Thyroid gland (tissue), 4 donors: ENCODE results near the gene EDEM1. TPM values are rescaled to one million over a fixed set of nuclear protein-coding genes. Genes with fewer than 3 reads are reported as not detected.

Experiments used
- DNase-seq, 2 donors: peaks; one replicate each; pipeline ENCODE4 v3.0.0-alpha.2; 2019
- H3K27ac ChIP-seq, 3 donors: fragments of 200-600 bp; sonication (generic); 1 replicate in 2 of 3; 2 replicates in 1 of 3; pipeline ENCODE4 v1.5.1; 2016 to 2019; ENCODE audit warnings: mild to moderate bottlenecking in 1 of 3, moderate library complexity in 1 of 3
- H3K27me3 ChIP-seq: fragments of 200-600 bp; sonication (generic); one replicate; pipeline ENCODE4 v1.5.1; 2019
- H3K36me3 ChIP-seq, 2 donors: fragments of 200-600 bp; sonication (generic); one replicate each; pipeline ENCODE4 v1.5.1; 2016 to 2019
- H3K4me1 ChIP-seq, 2 donors: fragments of 200-600 bp; sonication (generic); one replicate each; pipeline ENCODE4 v1.5.1; 2017 to 2019
- H3K4me3 ChIP-seq, 3 donors: fragments of 200-600 bp; sonication (generic); replicated peaks in 1 of 3; 1 replicate in 2 of 3; 2 replicates in 1 of 3; pipeline ENCODE4 v1.5.1; 2016; ENCODE audit warnings: mild to moderate bottlenecking in 1 of 3
- H3K9me3 ChIP-seq: fragments of 200-600 bp; sonication (generic); one replicate; pipeline ENCODE4 v1.5.1; 2017
- POLR2A ChIP-seq, 2 donors: fragments of 450-650 bp; IDR thresholded peaks; one replicate each; pipeline ENCODE4 v1.6.1; 2017; ENCODE audit warnings: antibody characterized with exemption in 2 of 2, mild to moderate bottlenecking in 2 of 2, moderate library complexity in 1 of 2
- WGBS, 2 donors: methylation state at CpG; one replicate each; pipeline ENCODE4 v1.1.5; 2017; 5-methylcytosine and 5-hydroxymethylcytosine counted together
- intact Hi-C: fragments of 100-400 bp; cut with DNase I; formaldehyde crosslinking; loops from one replicate; pipeline ENCODE4 v1.15.1; 2023
- microRNA-seq: library from miRNA; unstranded; fragments of <30 nt; microRNA quantifications from one replicate; pipeline ENCODE4, GENCODE V29; 2016
- small RNA-seq: library from RNA; depleted of rRNA; stranded (forward); fragments of <200 nt; gene quantifications from one replicate; pipeline ENCODE3, GENCODE V24; 2016
- total RNA-seq, 4 donors: library from RNA; depleted of rRNA; stranded (reverse); fragments of >200 nt; gene quantifications; one replicate each; pipeline ENCODE4 v1.2.3, GENCODE V29; 2016
- TF ChIP-seq, protein P1 (sequence below), 6 experiments: fragments of 200-600 bp in 3 of 6; fragments of 450-650 bp in 3 of 6; sonication (generic) in 3 of 6; IDR thresholded peaks; one replicate each; pipeline ENCODE4 v1.5.1; 2016 to 2019; ENCODE audit warnings: antibody characterized with exemption in 6 of 6, mild to moderate bottlenecking in 2 of 6, inconsistent platforms in 1 of 6, moderate library complexity in 1 of 6

The EDEM1 gene
- total RNA-seq, 4 donors from 2014 or later, result 26.1 to 58.4 (median 43.0) TPM

GRCh38 chr3:5264896-5265770 is 77.6 kb downstream of the EDEM1 start:
- Histone ChIP-seq H3K4me1 (peaks cover 0 to 5% of the 10 kb centered on the region in 2 donors), H3K36me3 (no peaks in the 10 kb centered on the region), H3K27me3 (no peaks in the 10 kb centered on the region), H3K4me3 (no peak overlapping the region), H3K9me3 (no peaks in the 10 kb centered on the region), H3K27ac (no peak overlapping the region)
- WGBS, 2 donors, result 86 to 92% methylated on average over 7 of the region's 7 CpGs
- no peak for DNase-seq
- TF ChIP-seq, protein P1, sequence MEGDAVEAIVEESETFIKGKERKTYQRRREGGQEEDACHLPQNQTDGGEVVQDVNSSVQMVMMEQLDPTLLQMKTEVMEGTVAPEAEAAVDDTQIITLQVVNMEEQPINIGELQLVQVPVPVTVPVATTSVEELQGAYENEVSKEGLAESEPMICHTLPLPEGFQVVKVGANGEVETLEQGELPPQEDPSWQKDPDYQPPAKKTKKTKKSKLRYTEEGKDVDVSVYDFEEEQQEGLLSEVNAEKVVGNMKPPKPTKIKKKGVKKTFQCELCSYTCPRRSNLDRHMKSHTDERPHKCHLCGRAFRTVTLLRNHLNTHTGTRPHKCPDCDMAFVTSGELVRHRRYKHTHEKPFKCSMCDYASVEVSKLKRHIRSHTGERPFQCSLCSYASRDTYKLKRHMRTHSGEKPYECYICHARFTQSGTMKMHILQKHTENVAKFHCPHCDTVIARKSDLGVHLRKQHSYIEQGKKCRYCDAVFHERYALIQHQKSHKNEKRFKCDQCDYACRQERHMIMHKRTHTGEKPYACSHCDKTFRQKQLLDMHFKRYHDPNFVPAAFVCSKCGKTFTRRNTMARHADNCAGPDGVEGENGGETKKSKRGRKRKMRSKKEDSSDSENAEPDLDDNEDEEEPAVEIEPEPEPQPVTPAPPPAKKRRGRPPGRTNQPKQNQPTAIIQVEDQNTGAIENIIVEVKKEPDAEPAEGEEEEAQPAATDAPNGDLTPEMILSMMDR (IDR thresholded peaks at IDR 0.05), result no peak
- no peak for TF ChIP-seq POLR2A (IDR thresholded peaks at IDR 0.05)
- intact Hi-C loops, result no loop called here

GRCh38 chr3:5267252-5267651 is 79.7 kb downstream of the EDEM1 start:
- Histone ChIP-seq H3K4me3 (no peak overlapping the region), H3K36me3 (no peaks in the 10 kb centered on the region), H3K27ac (no peak overlapping the region), H3K4me1 (peaks cover 0 to 5% of the 10 kb centered on the region in 2 donors), H3K27me3 (no peaks in the 10 kb centered on the region), H3K9me3 (no peaks in the 10 kb centered on the region)
- TF ChIP-seq POLR2A (IDR thresholded peaks at IDR 0.05), result no peak
- TF ChIP-seq, protein P1 (IDR thresholded peaks at IDR 0.05), result no peak
- no peak for DNase-seq
- intact Hi-C loops, result no loop called here
- WGBS, 2 donors, result 66 to 77% methylated on average over 2 of the region's 2 CpGs

- Histone ChIP-seq H3K4me3 (no peak overlapping the region), H3K27ac (no peak overlapping the region), H3K4me1 (peaks cover 0 to 4% of the 10 kb centered on the region in 2 donors), H3K36me3 (no peaks in the 10 kb centered on the region), H3K9me3 (no peaks in the 10 kb centered on the region), H3K27me3 (no peaks in the 10 kb centered on the region)
- 88 to 94% methylated on average over 1 of the region's 1 CpG for WGBS, 2 donors
- DNase-seq, result no peak
- intact Hi-C loops, result no loop called here
- no peak for TF ChIP-seq POLR2A (IDR thresholded peaks at IDR 0.05)
- TF ChIP-seq, protein P1 (IDR thresholded peaks at IDR 0.05), result no peak
These were observed 80.4 kb downstream of the EDEM1 start for GRCh38 chr3:5267889-5268288.

Small RNA genes within 50 kb of the gene (microRNA-seq; reads per million reads assigned to microRNA genes)
- not detected for gene MIR4790

Small RNA genes within 50 kb of the gene (small RNA-seq; reads per million reads assigned to genes)
- gene MIR4790 (not detected), gene RN7SL553P (not detected)

Other genes with a start within 250 kb of the EDEM1 start
- gene BHLHE40, start 208.3 kb upstream of the EDEM1 start, total RNA-seq, result 10 to 100 TPM; 13.1 to 28.5 (median 20.2) TPM
- 10 to 100 TPM; 51.2 to 75.9 (median 65.3) TPM for gene ARL8B, start 65.4 kb upstream of the EDEM1 start, total RNA-seq